HG03442 (cell line): ENCODE measurements around the gene RPS6KA2.

Source experiments
- ATAC-seq: cut with Tn5 transposase; IDR thresholded peaks from one replicate; pipeline ENCODE4 v1.9.1; 2021; ENCODE audit warnings: mild to moderate bottlenecking, moderate library complexity; ENCODE audit not compliant: unreplicated experiment

The RPS6KA2 gene

DNA sequence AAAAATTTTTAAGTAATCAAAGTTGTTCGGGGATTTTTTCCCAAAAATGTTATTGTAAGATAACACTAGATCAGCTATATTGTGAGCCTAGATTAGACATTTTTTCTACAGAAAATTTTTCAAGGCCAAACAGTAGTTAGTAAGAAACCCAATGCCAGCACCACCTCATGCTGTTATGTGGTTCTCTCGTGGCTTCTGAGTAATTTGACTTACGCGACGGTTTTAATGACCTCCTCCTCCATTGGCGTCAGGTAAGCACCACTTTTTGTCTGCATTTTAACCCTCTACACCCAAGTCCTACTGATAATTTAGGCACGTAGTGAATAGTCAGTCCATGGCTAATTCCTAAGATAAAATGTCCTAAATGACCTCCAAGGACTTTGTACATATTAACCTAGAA is 9.7 kb downstream of the RPS6KA2 start:
- no peak for ATAC-seq

DNA sequence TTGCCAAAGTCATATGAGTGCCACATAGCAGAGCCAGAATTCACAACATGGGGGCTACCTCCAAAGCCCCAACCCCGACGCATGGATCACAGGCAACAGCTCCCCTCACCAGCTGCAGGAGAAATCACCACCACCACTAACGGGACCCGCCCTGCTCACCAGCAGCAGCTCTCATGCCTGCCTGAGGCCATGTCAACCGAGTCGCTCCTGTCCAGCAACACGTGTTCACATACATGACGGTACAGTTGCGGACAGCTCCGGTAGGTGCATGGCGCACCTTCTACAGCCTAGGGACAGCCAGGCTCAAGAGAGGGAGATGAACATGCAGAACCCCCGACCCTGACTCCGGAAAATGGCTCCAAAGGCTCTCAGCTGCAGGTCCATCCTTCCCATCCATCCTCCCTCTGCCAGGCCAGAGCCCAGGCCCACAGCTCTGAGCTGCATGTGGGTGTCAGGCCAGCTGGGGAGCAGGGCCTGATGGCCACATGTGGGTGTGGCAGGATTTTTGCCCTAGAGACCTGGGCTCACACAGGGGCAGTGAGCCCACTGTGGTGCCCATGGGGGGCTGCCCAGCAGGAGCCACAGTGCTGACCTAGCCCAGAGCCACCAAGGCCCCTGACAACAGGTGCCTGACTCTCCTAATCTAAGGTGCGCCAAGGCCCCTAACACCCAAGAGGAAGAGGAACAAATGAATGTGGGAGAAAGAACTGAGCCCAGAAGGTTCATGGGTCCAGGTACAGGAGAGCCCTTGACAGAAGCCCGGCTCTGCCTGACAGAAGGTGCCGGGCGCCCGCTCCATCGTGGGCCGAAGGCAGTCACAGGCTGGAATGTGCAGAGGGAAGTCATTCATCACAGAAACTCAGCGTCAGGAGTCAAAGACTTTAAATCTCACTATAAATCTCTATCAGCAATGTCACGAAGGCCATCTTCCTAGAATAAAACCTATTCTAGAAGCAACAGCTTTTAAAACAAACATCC is 10.5 kb downstream of the RPS6KA2 start:
- ATAC-seq, result no peak

DNA sequence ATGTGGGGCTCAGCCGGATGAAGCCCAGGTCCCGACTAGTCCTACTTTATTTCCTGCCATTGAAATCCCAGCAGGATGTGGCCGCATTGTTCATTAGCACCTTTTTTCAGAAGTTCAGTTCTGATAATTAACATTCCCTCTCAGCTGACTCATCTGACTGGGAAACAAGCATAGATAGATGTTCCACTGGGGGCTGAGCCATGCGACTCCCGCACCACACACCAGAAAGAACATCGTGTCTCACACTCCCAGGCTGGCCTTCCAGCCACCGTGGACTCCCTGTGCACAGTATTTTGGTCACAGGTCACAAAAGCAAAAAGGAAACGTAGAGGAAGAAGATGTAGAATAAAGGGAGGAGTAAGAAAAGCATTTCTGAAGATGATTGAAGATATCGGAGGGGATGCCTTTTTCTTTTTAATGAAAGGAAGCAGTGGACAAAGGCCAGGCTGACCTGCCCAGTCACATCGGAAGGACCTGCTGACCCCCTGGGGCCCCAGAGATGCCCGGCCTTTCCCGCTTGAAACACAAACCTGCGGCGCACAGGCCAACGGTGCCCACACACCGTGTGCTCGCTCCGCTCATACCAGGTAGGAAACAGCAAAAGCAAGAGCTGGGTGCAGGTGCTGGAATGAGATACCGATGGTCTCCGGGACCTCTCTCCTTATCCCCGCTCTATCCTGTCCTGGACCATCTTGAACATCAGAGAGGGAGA is 11.8 kb downstream of the RPS6KA2 start:
- ATAC-seq, result no peak

DNA sequence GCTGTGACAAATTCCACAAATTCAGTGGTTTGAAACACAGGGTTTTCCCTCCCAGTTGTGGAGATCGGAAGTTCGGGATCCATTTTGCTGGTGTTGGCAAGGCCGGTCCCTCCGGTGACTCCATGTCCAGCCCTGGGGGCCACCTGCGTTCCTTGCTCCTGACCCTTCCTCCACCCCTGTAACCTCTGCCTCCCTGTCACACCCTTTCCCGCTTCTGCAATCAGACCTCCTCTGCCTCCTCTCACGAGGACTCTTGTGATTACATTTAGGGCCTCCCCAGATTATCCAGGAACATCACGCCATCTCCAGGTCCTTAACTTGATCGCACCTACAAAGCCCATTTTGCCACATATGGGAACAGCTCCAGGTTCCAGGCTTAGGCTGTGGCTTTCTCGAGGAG is 12.5 kb downstream of the RPS6KA2 start:
- ATAC-seq, result no peak

DNA sequence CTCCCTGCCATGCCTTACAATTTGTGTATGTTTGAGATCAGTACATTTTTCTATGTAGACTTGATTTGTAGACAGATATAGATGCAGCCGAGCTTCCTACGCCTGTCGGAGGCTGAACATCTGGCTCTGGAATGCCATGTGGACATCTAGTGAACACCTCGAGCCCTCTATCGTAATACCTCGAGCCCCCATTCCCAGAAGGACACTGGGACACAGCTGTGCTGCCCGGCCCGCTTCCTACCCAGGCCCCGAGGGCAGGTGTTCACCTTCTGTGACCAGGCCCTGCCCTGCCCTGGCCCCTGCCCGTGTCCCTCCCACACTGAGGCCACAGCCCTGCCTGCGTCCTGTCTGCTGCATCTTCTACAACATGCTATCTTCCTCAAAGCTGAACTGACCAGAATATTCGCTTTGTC is 12.9 kb downstream of the RPS6KA2 start:
- ATAC-seq, result no peak

DNA sequence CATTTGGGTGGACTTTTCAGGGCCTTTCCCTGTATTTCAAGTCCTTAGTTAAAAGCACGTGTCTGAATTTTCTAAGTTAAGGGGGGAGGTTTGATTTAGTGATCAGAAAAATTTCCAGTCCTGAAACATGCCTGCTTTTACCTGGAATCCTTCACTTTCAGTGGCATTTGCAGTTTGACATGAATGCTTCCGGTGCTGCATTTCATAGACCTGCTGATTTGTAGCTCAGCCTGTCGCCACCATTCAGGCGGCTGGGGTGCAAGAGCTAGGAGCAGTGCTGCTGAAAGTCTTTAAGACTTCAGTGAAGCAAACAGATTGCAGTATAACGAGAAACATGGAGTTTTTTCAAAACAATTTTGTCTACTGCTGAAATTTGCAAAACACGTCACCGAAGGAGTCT is 14.0 kb downstream of the RPS6KA2 start:
- ATAC-seq, result no peak

DNA sequence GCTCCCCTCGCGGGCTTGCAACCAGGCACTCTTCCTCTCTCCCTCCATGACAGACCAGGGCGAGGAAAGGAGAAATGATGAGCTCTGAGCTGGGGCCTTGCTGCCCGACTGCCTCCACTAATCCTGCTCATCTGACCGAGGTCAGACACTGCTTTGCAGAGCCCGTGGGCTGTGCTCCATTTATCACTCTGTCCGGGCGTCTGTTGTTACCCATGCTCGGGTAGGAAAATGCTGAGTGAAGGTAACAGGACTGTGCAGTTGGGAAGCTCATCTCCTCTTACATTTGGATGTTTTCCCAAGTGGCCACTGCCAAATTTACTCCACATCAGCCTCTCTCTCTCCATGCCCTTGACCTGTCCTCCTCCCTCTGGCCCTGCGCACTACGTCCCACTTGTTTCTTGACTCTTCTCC is 14.6 kb downstream of the RPS6KA2 start:
- ATAC-seq, result no peak

DNA sequence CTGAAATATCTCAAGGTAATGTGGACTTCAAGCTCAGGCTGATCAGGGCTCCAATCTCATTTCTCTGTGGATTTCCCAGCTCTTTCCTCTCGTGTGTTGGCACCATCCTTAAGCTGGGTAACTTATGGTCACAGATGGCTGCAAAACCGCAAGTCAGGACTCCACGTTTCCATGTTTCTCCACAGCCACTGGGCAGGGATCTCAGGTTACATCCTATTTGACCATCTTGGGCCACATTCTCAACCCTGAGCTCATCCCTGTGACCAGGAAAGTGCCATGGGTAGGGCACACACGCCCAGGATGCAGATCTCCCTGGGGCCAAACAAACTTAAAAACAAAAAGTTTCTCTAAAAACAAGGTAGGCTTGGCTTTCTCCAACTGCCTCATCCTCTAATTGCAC is 15.4 kb downstream of the RPS6KA2 start:
- no peak for ATAC-seq

DNA sequence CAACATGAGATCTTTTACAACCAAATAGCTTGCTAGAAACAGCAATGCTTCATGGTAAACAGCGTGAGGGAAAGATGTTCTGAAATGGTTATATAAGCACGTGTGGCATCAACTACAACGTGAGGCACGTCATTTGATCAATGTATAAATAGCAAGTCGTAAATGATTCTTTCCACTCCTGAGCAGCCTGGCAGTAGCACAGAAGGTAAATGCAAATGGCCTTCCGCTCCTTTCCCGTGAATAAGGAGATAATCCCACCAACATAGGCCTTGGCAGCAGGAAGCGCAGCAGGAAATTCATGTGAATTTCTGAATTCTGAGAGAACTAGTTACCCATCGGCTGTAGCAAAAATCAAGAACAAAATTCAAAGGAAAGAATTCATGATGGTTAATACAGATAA is 17.0 kb downstream of the RPS6KA2 start:
- no peak for ATAC-seq

DNA sequence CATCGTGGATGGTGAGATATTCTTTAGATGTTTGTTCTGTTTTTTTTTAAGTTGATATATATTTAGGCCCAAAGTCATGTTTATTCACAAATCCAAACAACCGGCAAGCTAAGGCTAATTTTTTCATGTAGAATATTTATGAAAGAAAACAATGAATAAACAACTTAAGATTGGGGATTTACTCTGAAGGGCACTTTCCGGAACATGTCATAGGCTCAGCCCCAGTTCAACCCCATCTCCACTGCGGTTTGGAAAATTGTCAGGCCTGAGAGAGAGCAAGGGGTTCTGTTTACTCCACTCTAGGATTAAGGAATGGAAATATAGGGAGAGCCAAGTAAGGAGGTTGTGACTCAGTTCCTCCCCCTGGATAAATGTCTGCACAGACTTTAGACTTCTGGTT is 18.3 kb downstream of the RPS6KA2 start:
- ATAC-seq, result no peak

DNA sequence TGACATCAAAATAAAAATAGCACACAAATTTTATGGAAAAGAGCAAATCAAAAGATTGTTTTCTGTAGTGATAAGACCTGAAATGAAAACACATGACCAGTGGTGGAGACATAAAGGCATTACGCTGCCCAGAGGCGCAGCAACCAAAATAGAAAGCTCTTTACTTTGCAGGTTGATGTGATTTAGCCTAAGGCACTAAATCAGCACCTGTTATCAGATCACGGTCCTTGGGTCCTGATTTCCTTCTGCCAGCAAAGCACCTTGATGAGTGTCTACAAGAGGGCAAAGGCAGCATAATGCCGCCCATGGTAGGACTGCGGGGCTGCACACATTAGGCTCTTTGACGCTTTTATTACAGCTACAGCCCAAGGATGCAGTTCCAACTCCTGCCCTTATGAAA is 21.3 kb downstream of the RPS6KA2 start:
- ATAC-seq, result no peak

DNA sequence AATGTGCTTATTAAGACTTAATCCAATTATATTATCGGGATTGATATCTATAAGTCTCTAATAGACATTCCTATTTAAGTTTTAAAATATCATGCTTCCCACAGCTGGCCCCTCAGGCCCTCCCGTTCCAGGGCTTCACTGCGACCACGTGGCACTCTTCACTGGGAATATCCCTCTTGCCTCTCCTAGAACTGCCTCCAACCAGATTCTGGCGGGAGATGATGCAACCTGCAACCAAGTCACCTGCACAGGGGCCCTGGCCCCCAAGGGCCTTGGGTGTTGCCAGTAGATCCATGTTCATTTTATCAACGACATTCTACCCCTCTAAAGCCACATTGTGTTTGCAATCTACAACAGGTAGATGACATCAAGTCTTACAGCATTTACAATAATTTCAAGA is 22.1 kb downstream of the RPS6KA2 start:
- no peak for ATAC-seq

DNA sequence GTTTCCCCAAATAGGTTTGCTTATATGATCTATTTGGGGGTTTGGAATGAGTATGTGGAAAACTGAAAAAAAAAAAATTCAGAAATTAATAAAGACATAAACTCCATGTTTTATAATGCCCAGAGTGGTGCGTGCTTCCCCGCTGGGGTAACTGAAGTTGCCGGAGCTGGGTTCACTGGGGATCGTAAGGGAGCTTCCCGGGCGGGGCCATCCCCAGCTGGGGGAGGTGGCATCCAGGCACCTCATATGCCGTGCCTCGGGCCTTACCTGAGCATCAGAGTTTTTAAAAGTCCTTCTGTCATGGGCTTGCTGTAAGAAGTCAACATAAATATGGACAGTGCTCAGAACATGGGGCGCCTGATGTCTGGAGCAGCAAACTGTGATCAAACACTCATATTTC is 22.7 kb downstream of the RPS6KA2 start:
- ATAC-seq, result no peak

DNA sequence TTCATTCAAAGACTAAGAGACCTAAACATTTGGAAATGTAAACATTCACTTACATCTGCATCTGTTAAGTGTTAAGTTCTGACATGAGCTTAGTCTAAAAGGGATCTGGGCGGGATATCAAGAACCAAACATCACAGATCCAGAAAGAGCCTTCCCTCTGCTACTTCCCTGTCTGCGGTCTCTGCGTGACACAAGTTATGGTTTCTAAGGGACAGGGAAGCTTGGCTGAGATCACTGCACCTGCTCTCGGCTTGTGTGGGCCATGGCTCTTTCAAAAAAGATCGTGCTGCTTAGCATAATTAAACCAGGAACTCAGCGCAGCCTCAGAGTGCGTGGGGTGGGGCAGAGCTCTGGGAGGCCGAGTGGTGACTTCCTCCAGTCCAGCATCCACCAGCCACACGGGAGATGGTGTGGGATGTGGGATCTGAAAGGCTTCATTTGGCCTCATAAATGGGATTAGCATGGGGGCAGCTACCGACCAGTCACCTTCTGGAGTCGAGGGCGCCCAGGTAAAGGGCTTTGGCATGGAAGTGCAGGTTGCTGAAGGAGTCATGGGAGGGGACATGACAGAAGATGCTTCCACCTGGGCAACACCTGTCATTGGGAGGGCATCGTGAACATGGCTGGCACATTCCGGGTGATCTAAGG is 23.9 kb downstream of the RPS6KA2 start:
- no peak for ATAC-seq

DNA sequence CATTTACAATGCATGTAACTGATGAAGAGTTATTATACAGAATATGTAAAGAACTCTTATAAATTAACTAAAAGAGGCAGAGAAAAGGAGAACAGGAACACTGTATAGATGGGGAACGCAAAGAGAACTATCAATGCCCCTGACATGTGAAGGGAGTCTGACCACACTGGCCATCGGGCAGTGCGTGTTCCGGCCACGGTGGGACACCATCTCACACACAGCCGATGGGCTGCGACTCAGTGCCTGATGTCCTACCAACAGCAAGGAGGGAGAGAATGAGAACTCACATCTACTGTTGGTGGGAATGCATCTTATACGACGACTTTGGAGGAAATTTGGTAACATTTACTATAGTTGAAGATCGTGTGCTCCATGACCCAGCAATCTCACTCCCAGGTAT is 25.1 kb downstream of the RPS6KA2 start:
- ATAC-seq, result no peak

DNA sequence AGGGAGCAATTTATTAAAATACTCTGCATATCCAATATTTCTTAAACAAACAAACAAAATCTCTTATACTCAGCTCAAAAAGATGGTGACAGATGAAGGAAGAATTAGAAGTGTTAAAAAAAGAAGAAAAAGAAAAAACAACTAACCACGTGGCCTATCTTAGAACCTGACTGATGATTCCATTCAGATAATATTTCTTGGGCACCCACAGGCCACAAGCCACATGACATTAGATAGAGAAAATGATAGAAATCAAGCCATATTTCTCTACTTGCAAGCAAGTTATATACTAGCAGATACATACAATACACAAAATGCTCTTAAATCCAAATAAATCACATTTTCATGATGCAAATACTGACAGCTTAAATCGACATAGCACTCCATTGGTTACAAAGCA is 26.1 kb downstream of the RPS6KA2 start:
- no peak for ATAC-seq

DNA sequence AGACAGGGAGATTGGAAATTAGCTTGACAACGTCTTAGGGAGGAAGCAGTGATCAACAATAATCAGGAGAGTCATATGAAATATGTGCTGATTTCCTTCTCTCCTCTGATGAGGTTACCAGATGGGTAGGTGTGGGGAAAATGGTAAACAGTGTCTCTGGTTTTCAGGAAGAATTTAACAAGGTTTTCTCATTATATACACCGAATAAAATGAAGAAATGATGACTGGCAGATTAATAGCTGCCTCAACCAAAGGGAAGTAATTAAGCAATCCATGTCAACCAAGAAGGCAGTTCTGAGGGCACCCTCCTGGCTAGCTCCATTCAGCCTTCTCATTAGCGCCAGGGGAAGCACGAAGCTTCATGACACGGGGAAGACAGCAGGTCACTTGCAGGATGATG is 27.8 kb downstream of the RPS6KA2 start:
- ATAC-seq, result no peak

DNA sequence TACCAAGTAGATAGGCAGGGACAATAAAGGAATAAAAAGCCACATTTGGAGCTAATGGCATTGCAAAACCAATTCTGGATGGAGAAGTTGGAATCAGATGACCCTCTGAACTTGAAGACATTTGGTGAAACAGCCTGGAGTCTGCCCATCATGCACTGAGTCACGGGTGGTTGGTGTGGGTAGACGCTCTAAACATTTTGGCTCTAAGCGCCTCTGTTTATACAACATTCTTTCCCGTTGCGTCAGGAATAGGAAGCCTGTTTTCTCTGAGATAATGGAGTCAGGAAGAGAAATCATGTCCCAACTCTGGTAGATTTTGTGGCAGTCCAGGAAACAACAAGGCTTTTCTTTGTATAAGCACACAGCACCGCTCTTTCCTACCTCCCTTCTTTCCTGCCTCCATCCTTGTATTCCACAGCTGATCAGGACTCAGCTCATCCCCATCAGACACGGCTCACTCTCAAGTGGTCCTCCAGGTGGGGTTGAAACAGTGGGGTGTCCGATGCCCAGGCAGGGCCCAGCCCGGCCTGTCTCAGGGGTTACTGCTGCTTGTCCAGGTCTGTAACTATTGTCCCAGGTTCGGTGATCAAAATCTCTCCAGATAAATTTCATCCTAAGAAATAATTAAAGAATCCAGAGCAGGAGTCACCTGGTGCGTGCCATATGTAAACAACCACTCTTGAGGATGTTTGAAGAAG is 28.5 kb downstream of the RPS6KA2 start:
- ATAC-seq, result no peak

DNA sequence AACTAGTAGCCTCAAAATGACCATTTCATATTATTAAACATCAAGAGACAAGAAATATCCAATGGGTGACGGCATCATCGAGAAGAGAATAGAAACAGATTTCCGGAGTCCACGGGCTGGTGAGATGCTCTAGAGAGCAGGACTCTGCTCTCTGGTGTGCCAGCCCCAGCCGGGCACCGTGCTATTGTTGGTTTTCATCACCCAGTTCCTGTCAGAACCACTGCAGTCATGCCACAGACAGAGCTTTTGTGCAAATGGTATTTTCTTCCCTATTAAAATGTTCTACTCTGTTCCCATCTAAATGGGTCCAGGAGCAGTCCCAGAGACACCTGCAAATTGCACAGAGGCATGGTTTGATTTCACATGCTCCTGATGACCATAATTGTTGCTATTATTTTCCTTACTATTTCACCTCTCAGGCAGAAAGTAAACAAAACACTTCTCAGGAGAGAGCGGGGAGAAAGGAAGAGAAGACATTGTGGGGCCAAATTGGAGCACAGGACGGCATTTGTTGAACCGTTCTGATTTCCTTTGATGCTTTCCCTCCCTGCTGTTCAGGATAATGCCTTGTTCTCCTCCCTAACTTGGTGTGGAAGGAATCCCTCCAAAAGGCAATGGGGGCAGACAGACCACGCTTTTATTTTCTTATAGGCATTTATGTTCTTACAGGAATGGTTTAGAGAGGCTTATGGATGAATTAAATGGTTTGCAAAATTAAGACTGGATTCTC is 29.2 kb downstream of the RPS6KA2 start:
- no peak for ATAC-seq

DNA sequence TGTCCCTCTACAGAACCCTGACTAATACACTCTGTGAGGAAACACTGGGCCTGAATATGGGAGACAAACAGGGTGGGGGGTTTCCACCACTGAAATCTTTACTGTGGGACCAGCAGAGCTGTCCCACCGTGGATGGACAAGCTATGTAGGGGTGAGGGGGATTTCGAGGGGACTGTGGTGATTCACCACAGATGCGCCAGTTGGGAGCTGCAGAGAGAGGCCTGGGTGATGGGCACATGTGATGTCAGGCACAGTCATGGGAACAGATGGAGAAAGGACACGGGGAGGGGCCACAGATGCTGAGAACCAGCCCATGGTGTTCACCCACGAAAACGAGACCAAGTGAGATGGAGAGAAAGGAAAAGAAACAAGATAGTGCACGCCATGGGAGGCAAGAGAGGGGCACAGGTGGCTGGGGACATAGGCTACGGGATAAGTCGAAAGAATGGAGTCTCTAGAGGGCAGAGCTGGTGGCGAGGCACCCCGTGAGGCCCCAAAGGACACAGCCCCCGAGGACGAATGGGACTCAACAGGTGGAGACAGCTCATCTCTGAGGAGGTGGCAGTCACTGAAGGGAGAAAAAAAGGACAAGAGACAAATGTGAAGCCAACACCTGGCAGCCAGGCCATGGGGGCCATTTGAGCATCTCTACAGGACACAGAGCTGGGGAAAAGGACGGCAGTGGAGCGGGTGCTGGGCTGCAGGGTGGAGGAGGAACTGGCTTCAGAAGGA is 30.1 kb downstream of the RPS6KA2 start:
- ATAC-seq, result no peak
